Raji (cell line): Measurements from ENCODE around the gene GYPE.
"Not testable (repeated sequence)": the region's sequence is repeated elsewhere in the genome, so short reads cannot be mapped to it uniquely, and the experiment has no call there.

Experiments
- POLR2A ChIP-seq: IDR thresholded peaks from 2 replicates; pipeline ENCODE4 v1.6.1; 2011; ENCODE audit warnings: low read depth, low read length, control low read depth; ENCODE audit not compliant: insufficient read depth

The GYPE gene

GRCh38 chr4:143905440-143905839 is at the start of gene GYPE:
GYPE (minus strand) TSS chr4:143905559; CDS start chr4:143905507, 52 bp downstream.
- TF ChIP-seq POLR2A = not testable (repeated sequence)

GRCh38 chr4:143939528-143939927 is 34.2 kb upstream of the GYPE start:
- no peak for TF ChIP-seq POLR2A

- no peak for TF ChIP-seq POLR2A
Observed at GRCh38 chr4:143921181-143921580, 15.8 kb upstream of the GYPE start.

- TF ChIP-seq POLR2A = no peak
Observed at GRCh38 chr4:143883529-143883928, 21.8 kb downstream of the GYPE start.

GRCh38 chr4:143882892-143883291 is 22.5 kb downstream of the GYPE start:
- TF ChIP-seq POLR2A = no peak

- TF ChIP-seq POLR2A = no peak
Observed at GRCh38 chr4:143858456-143858855, 46.9 kb downstream of the GYPE start.
